GM12878 (cell line): Measurements from ENCODE around the gene DIP2B. TPM values are rescaled to one million over a fixed set of nuclear protein-coding genes. Genes with fewer than 3 reads are reported as not detected.

Experiments
- ATAC-seq: fragments of 200-7000 bp; cut with Tn5 transposase; 3 replicates; pipeline ENCODE4 v1.9.1; 2020; ENCODE audit warnings: mild to moderate bottlenecking, moderate library complexity
- BruUV-seq: library from RNA; stranded (reverse); fragments of 400-500 nt; replicated peaks from 2 replicates; lab custom pipeline; 2021; lab: Mats Ljungman, UMichigan
- CTCF ChIA-PET: fragments of 300-600 bp; sonication (Branson Sonifier 250); formaldehyde crosslinking; extraction: SDS; loops from one replicate; lab custom pipeline; 2021; ENCODE audit warnings: inconsistent platforms; lab: Yijun Ruan, JAX
- POLR2A ChIA-PET: fragments of 350-600 bp; formaldehyde crosslinking; extraction: SDS; loops from one replicate; lab custom pipeline; 2021; ENCODE audit warnings: inconsistent platforms; lab: Charles Lee
- RAD21 ChIA-PET: fragments of 300-600 bp; sonication (Branson Sonifier 250); formaldehyde crosslinking; loops from one replicate; lab custom pipeline; 2023; ENCODE audit warnings: antibody characterized with exemption; ENCODE audit not compliant: unreplicated experiment; lab: Charles Lee
- SMC1A ChIA-PET: fragments of 300-600 bp; sonication (Branson Sonifier 250); formaldehyde crosslinking; loops from one replicate; lab custom pipeline; 2023; ENCODE audit not compliant: unreplicated experiment, uncharacterized antibody; lab: Charles Lee
- DNase-seq: peaks from one replicate; pipeline ENCODE4 v3.0.0-alpha.2; 2011; ENCODE audit warnings: low read depth, low spot score
- FAIRE-seq: peaks from 3 replicates; lab custom pipeline; 2011; peaks lifted over from hg19 to GRCh38; lab: Jason Lieb, UNC
- H2AFZ ChIP-seq: 2 replicates; pipeline ENCODE4 v1.6.0; 2011; ENCODE audit warnings: low read depth, low read length, control low read depth; ENCODE audit not compliant: control insufficient read depth
- H3K27ac ChIP-seq: 2 replicates; pipeline ENCODE4 v1.5.1; 2011; ENCODE audit warnings: control low read depth; ENCODE audit not compliant: control insufficient read depth, insufficient read depth
- H3K27me3 ChIP-seq, 2 experiments: replicated peaks in 1 of 2; 2 replicates each; pipeline versions ENCODE4 v1.6.0 to v1.6.1; 2011; ENCODE audit warnings: low read length in 1 of 2; ENCODE audit not compliant: control insufficient read depth in 2 of 2, insufficient read depth in 2 of 2
- H3K36me3 ChIP-seq, 2 experiments: 2 replicates each; pipeline ENCODE4 v1.5.1; 2011; ENCODE audit warnings: low read length in 1 of 2; ENCODE audit not compliant: control insufficient read depth in 2 of 2, insufficient read depth in 2 of 2
- H3K4me1 ChIP-seq: 2 replicates; pipeline ENCODE4 v1.6.1; 2011; ENCODE audit warnings: mild to moderate bottlenecking, low read length, moderate library complexity, mixed read lengths; ENCODE audit not compliant: control insufficient read depth, insufficient read depth
- H3K4me2 ChIP-seq: 2 replicates; pipeline ENCODE4 v1.6.0; 2011; ENCODE audit warnings: control low read depth; ENCODE audit not compliant: control insufficient read depth, insufficient read depth
- H3K4me3 ChIP-seq: fragments of 200-600 bp; sonication (generic); 2 replicates; pipeline ENCODE4 v1.5.1; 2016
- H3K79me2 ChIP-seq: 2 replicates; pipeline ENCODE4 v1.6.0; 2011; ENCODE audit warnings: low read length; ENCODE audit not compliant: control insufficient read depth, insufficient read depth
- H3K9ac ChIP-seq: 2 replicates; pipeline ENCODE4 v1.8.0; 2011; ENCODE audit warnings: low read length, control low read depth, mixed read lengths; ENCODE audit not compliant: control insufficient read depth, insufficient read depth
- H3K9me3 ChIP-seq: replicated peaks from 3 replicates; pipeline ENCODE4 v1.5.1; 2011; ENCODE audit warnings: mild to moderate bottlenecking, low read length; ENCODE audit not compliant: control insufficient read depth, insufficient read depth
- H4K20me1 ChIP-seq: 2 replicates; pipeline ENCODE4 v1.6.0; 2011; ENCODE audit not compliant: control insufficient read depth, insufficient read depth
- GABPA ChIP-seq: IDR thresholded peaks from 2 replicates; pipeline ENCODE4 v1.6.1; 2014; ENCODE audit warnings: antibody characterized with exemption, low read depth, mild to moderate bottlenecking, inconsistent platforms
- NR2C2 ChIP-seq: IDR thresholded peaks from 2 replicates; pipeline ENCODE4 v1.6.1; 2011; ENCODE audit warnings: borderline replicate concordance, low read depth; ENCODE audit not compliant: control insufficient read depth, insufficient read length
- WRNIP1 ChIP-seq: IDR thresholded peaks from 2 replicates; pipeline ENCODE4 v1.6.1; 2011; ENCODE audit warnings: low read depth, low read length, improper control_type of control experiment, borderline replicate concordance
- WGBS: methylation state at CpG from one replicate; pipeline ENCODE4 v1.1.6; 2016; ENCODE audit warnings: low lambda C conversion rate; ENCODE audit not compliant: insufficient replicate concordance, insufficient coverage; ENCODE audit errors: missing lambda C conversion rate; 5-methylcytosine and 5-hydroxymethylcytosine counted together
- in situ Hi-C: fragments of 300-500 bp; cut with MboI; formaldehyde crosslinking; loops from 9 replicates; pipeline ENCODE4 v1.14.3; 2018; ENCODE audit warnings: mixed read lengths
- intact Hi-C: fragments of 100-400 bp; cut with micrococcal nuclease; formaldehyde crosslinking; loops from one replicate; pipeline ENCODE4 v1.14.2; 2022; ENCODE audit not compliant: unreplicated experiment
- polyA plus RNA-seq, 11 experiments: library from polyadenylated mRNA; depleted of rRNA in 4 of 11; unstranded in 6 of 11; stranded (reverse) in 5 of 11; fragments of >200 nt; fragmentation: Nextera tagmentation in 4 of 11; fragmentation: Illumina TruSeq in 1 of 11; extraction: Ambion mirVana in 4 of 11; extraction: Trizol in 1 of 11; gene quantifications; 1 replicate in 1 of 11; 2 replicates in 10 of 11; pipeline versions ENCODE4 v1.2.1 to v1.2.3, GENCODE V29; 2011 to 2016; ENCODE audit warnings: inconsistent platforms in 2 of 11, missing spikeins in 2 of 11, low read depth in 1 of 11
- total RNA-seq, 4 experiments: library from RNA; depleted of rRNA in 3 of 4; stranded (reverse); fragments of >200 nt in 3 of 4; fragmentation: Illumina TruSeq in 1 of 4; extraction: Trizol in 1 of 4; gene quantifications; 2 replicates each; pipeline versions ENCODE4 v1.2.1 to v1.2.3, GENCODE V29; 2013 to 2021
- TF ChIP-seq, protein P1 (sequence below): fragments of 150-350 bp; IDR thresholded peaks from 2 replicates; pipeline ENCODE4 v1.6.1; 2016; ENCODE audit warnings: low read depth, low read length

DIP2B gene
- total and polyA plus RNA-seq, 10 of the 15 experiments (the other 5 are each of a cell fraction or from before 2014, with no cell fraction given), result 4.5 to 30.0 (median 18.6) TPM

DNA sequence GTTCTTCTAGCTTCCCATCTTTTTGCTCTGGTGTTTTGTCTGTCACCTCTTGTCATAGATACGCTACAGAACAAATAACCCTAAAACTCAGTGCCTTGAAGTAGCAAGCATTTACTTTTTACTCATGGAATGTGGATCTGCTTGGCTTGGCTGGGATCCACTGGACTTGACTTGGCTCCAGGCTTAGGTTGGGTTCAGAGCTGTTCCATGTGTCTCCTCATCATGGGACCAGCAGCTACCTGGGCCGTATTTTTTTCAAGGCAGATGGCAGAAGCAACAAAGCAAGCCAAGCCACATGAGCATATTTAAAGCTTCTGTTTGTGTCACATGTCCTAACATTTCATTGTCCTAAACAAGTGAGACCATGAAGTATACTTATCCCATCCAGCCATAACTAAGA lies 210.4 kb downstream of the DIP2B start:
- CTCF ChIA-PET, result interaction anchor here (0.8 to 1.2 kb wide), 2 partner anchors 9 to 10 kb away, joined by 3 read pairs; no protein-coding TSS in a partner anchor
- 98% methylated on average over 2 of the region's 2 CpGs for WGBS
- H3K36me3 ChIP-seq, result peaks cover 4 to 16% of the 10 kb centered on the region in 2 experiments
- intact Hi-C loops, result no loop called here
- no peaks in the 10 kb centered on the region for H4K20me1 ChIP-seq
- no TSS peak for BruUV-seq
- FAIRE-seq, result no peak
- no peak overlapping the region for H3K4me2 ChIP-seq
- H3K79me2 ChIP-seq, result no peaks in the 10 kb centered on the region
- no peaks in the 10 kb centered on the region for H3K4me1 ChIP-seq
- TF ChIP-seq NR2C2, result no peak
- TF ChIP-seq, protein P1, sequence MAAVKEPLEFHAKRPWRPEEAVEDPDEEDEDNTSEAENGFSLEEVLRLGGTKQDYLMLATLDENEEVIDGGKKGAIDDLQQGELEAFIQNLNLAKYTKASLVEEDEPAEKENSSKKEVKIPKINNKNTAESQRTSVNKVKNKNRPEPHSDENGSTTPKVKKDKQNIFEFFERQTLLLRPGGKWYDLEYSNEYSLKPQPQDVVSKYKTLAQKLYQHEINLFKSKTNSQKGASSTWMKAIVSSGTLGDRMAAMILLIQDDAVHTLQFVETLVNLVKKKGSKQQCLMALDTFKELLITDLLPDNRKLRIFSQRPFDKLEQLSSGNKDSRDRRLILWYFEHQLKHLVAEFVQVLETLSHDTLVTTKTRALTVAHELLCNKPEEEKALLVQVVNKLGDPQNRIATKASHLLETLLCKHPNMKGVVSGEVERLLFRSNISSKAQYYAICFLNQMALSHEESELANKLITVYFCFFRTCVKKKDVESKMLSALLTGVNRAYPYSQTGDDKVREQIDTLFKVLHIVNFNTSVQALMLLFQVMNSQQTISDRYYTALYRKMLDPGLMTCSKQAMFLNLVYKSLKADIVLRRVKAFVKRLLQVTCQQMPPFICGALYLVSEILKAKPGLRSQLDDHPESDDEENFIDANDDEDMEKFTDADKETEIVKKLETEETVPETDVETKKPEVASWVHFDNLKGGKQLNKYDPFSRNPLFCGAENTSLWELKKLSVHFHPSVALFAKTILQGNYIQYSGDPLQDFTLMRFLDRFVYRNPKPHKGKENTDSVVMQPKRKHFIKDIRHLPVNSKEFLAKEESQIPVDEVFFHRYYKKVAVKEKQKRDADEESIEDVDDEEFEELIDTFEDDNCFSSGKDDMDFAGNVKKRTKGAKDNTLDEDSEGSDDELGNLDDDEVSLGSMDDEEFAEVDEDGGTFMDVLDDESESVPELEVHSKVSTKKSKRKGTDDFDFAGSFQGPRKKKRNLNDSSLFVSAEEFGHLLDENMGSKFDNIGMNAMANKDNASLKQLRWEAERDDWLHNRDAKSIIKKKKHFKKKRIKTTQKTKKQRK, result no peak
- no peak for TF ChIP-seq WRNIP1
- TF ChIP-seq GABPA, result no peak
- TF ChIP-seq, all 136 proteins: peak for 0
- Histone ChIP-seq H2AFZ (no peak overlapping the region), H3K9me3 (no peaks in the 10 kb centered on the region), H3K4me3 (no peak overlapping the region), H3K27ac (no peak overlapping the region), H3K9ac (no peak overlapping the region), H3K27me3 (no peaks in the 10 kb centered on the region)
- ChIA-PET POLR2A (no interaction called here), SMC1A (interaction anchor here (0.7 to 0.9 kb wide), 3 partner anchors 12 to 326 kb away, joined by 3 read pairs; no protein-coding TSS in a partner anchor), RAD21 (no interaction called here)
- in situ Hi-C loops, result no loop called here
- no peak for ATAC-seq
- no peak for DNase-seq
